PC-3 (cell line): ENCODE results near the gene SELPLG. TPM values are rescaled to one million over a fixed set of nuclear protein-coding genes. Genes with fewer than 3 reads are reported as not detected.

Experiments
- ATAC-seq: fragments of 200-7000 bp; cut with Tn5 transposase; 2 replicates; pipeline ENCODE4 v1.9.1; 2020; ENCODE audit warnings: mild to moderate bottlenecking, moderate library complexity
- BruUV-seq: library from RNA; stranded (reverse); fragments of 400-500 nt; replicated peaks from 2 replicates; lab custom pipeline; 2021; lab: Mats Ljungman, UMichigan
- CTCF ChIA-PET: fragments of 300-600 bp; sonication (Branson Sonifier 250); formaldehyde crosslinking; loops from one replicate; lab custom pipeline; 2022; ENCODE audit warnings: antibody characterized with exemption; lab: Charles Lee
- POLR2A ChIA-PET: fragments of 300-600 bp; sonication (Branson Sonifier 250); formaldehyde crosslinking; loops from one replicate; lab custom pipeline; 2022; ENCODE audit warnings: antibody characterized with exemption; ENCODE audit not compliant: unreplicated experiment; lab: Charles Lee
- DNase-seq: peaks from one replicate; pipeline ENCODE4 v3.0.0-alpha.2; 2015
- H2AFZ ChIP-seq: fragments of 300-600 bp; sonication (generic); 2 replicates; pipeline ENCODE4 v1.6.0; 2016; ENCODE audit warnings: antibody characterized with exemption, low read length
- H3F3A ChIP-seq: fragments of 300-600 bp; sonication (generic); one replicate; pipeline ENCODE4 v1.6.0; 2017; ENCODE audit warnings: antibody characterized with exemption, low read length, control low read depth, mild to moderate bottlenecking; ENCODE audit not compliant: unreplicated experiment
- H3K27ac ChIP-seq: fragments of 300-600 bp; sonication (generic); 2 replicates; pipeline ENCODE4 v1.5.1; 2016; ENCODE audit warnings: mild to moderate bottlenecking, low read length
- H3K27me3 ChIP-seq: fragments of 300-600 bp; sonication (generic); 2 replicates; pipeline ENCODE4 v1.6.1; 2016; ENCODE audit warnings: low read length, mixed read lengths
- H3K36me3 ChIP-seq: fragments of 300-600 bp; sonication (generic); 2 replicates; pipeline ENCODE4 v1.6.1; 2016; ENCODE audit warnings: low read depth, mixed run types, low read length, mixed read lengths
- H3K4me1 ChIP-seq: fragments of 300-600 bp; sonication (generic); 2 replicates; pipeline ENCODE4 v1.5.1; 2016; ENCODE audit warnings: low read length; ENCODE audit not compliant: insufficient read depth
- H3K4me2 ChIP-seq: fragments of 300-600 bp; sonication (generic); 2 replicates; pipeline ENCODE4 v1.6.0; 2016; ENCODE audit warnings: low read length
- H3K4me3 ChIP-seq: fragments of 300-600 bp; sonication (generic); 2 replicates; pipeline ENCODE4 v1.5.1; 2016; ENCODE audit warnings: mild to moderate bottlenecking, low read length, mixed read lengths
- H3K79me2 ChIP-seq: fragments of 300-600 bp; sonication (generic); 2 replicates; pipeline ENCODE4 v1.6.1; 2017; ENCODE audit warnings: low read length, mixed read lengths
- H3K9ac ChIP-seq: fragments of 300-600 bp; sonication (generic); 2 replicates; pipeline ENCODE4 v1.6.0; 2016; ENCODE audit warnings: mild to moderate bottlenecking, low read length
- H3K9me2 ChIP-seq: fragments of 300-600 bp; sonication (generic); replicated peaks from 2 replicates; pipeline ENCODE4 v1.6.1; 2016; ENCODE audit warnings: mixed run types, low read length, mixed read lengths
- H3K9me3 ChIP-seq: fragments of 300-600 bp; sonication (generic); 2 replicates; pipeline ENCODE4 v1.6.1; 2016; ENCODE audit warnings: low read length, mixed read lengths
- H4K20me1 ChIP-seq: fragments of 300-600 bp; sonication (generic); 2 replicates; pipeline ENCODE4 v1.6.1; 2016; ENCODE audit warnings: low read length, mixed read lengths
- EZH2 ChIP-seq: fragments of 300-600 bp; sonication (generic); IDR thresholded peaks from one replicate; pipeline ENCODE4 v1.6.1; 2017; ENCODE audit warnings: antibody characterized with exemption, mild to moderate bottlenecking, low read length; ENCODE audit not compliant: unreplicated experiment
- EZH2phosphoT487 ChIP-seq: fragments of 300-600 bp; sonication (generic); IDR thresholded peaks from 2 replicates; pipeline ENCODE4 v1.6.1; 2018; ENCODE audit warnings: mild to moderate bottlenecking, antibody characterized with exemption, low read length, borderline replicate concordance
- intact Hi-C: fragments of 100-400 bp; cut with micrococcal nuclease; formaldehyde crosslinking; loops from 2 replicates; pipeline ENCODE4 v1.9.0; 2023
- total RNA-seq: library from RNA; depleted of rRNA; stranded (reverse); fragments of >200 nt; gene quantifications from 2 replicates; pipeline ENCODE4 v1.2.3, GENCODE V29; 2014
- TF ChIP-seq, protein P1 (sequence below): fragments of 300-600 bp; sonication (generic); conservative IDR thresholded peaks from 2 replicates; pipeline ENCODE4 v1.5.1; 2017; ENCODE audit warnings: antibody characterized with exemption, low read depth, mild to moderate bottlenecking, low read length

SELPLG gene
- total RNA-seq, 1 experiment from 2014 or later = 0.73 TPM

DNA sequence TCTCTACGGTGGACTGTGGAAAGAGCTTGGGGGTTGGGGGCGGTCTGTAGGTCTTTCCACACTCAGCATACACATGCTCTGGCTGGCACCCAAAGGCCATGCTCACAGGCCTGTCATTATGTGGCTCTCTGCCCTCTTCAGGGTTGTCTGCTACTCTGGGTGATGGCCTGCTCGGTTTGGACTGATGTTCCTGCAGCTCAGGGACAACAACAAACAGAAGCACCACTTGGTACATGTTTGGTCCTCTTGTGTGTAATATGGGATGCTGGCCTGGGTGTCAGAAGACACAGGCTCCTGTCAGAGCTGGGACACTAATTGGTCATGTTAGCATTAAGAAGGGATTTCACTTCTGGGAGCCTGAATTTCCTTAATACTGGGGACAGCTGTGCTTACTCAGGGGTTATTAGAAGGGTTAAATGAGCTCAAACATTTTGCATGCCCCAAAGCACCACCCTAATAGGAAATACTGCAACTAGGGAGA lies 32.7 kb upstream of the SELPLG start:
- Histone ChIP-seq H2AFZ (no peak overlapping the region), H3F3A (no peaks in the 10 kb centered on the region), H3K4me2 (no peak overlapping the region), H3K9me3 (no peaks in the 10 kb centered on the region), H3K4me3 (no peak overlapping the region), H3K36me3 (peaks cover 10% of the 10 kb centered on the region; the same call in 1 of the 2 replicates), H3K9me2 (no peaks in the 10 kb centered on the region), H4K20me1 (0 out of 2 replicates have a peak, but pooled peaks cover 5% of the 10 kb centered on the region), H3K4me1 (peaks cover 13% of the 10 kb centered on the region), H3K27me3 (no peaks in the 10 kb centered on the region), H3K79me2 (peaks cover 92% of the 10 kb centered on the region), H3K27ac (no peak overlapping the region), H3K9ac (no peak overlapping the region)
- BruUV-seq = no TSS peak
- TF ChIP-seq, protein P1, sequence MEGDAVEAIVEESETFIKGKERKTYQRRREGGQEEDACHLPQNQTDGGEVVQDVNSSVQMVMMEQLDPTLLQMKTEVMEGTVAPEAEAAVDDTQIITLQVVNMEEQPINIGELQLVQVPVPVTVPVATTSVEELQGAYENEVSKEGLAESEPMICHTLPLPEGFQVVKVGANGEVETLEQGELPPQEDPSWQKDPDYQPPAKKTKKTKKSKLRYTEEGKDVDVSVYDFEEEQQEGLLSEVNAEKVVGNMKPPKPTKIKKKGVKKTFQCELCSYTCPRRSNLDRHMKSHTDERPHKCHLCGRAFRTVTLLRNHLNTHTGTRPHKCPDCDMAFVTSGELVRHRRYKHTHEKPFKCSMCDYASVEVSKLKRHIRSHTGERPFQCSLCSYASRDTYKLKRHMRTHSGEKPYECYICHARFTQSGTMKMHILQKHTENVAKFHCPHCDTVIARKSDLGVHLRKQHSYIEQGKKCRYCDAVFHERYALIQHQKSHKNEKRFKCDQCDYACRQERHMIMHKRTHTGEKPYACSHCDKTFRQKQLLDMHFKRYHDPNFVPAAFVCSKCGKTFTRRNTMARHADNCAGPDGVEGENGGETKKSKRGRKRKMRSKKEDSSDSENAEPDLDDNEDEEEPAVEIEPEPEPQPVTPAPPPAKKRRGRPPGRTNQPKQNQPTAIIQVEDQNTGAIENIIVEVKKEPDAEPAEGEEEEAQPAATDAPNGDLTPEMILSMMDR = no peak
- TF ChIP-seq EZH2 (no peak), EZH2phosphoT487 (no peak)
- DNase-seq = no peak
- ChIA-PET CTCF (interaction anchor here (1.1 to 1.9 kb wide), 2 partner anchors 25 to 137 kb away, joined by 3 to 7 read pairs; no protein-coding TSS in a partner anchor), POLR2A (interaction anchor here (0.6 kb wide), 1 partner anchor 125 kb away, joined by 3 read pairs; no protein-coding TSS in a partner anchor)
- no peak; the same call in 1 of the 2 replicates for ATAC-seq
- intact Hi-C loops = loop anchor here (10.0 kb wide), 1 partner anchor 288 kb away; no protein-coding TSS in a partner anchor

DNA sequence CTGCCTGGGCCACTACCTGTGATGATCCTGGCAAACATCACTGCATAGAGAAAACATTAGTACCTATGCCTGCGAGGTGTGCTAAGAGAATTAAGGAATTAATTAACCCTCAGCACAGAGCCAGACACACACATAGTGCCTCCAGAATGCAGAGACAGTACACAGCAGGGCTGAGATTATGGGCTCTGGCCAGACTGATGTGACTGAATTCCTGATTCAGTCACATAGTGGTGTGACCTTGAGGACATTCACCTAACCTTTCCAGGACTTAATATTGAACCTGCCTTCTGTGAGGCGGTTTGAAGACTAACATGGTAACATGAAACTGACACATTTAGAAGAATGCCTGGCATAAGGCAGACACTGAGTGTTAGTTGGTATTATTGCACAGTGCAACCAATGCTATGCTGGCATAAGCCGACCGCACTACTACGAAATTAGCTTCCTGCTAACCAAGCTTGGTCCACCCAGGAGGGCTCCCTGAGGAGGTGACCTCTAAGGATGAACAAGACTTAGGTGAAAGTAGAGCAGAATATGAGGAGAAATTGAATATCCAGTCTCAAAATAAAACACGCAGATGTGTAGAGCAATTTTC lies 32.0 kb upstream of the SELPLG start:
- intact Hi-C loops = loop anchor here (1.0 to 10.0 kb wide), 7 partner anchors 25 to 427 kb away; partner anchors contain the start of gene ALKBH2
- POLR2A ChIA-PET = interaction anchor here (1.1 kb wide), 1 partner anchor 65 kb away, joined by 3 read pairs; no protein-coding TSS in a partner anchor

More for the DNA sequence above, 32.0 kb upstream of the SELPLG start:
- H3K9ac ChIP-seq = no peak overlapping the region
- H3K4me3 ChIP-seq = no peak overlapping the region
- H3K36me3 ChIP-seq = peaks cover 14% of the 10 kb centered on the region; the same call in 1 of the 2 replicates
- TF ChIP-seq, protein P1 = no peak
- TF ChIP-seq EZH2 (no peak), EZH2phosphoT487 (no peak)
- no peaks in the 10 kb centered on the region for H3K9me3 ChIP-seq
- H3K79me2 ChIP-seq = peaks cover 91% of the 10 kb centered on the region
- no peak overlapping the region for H2AFZ ChIP-seq
- DNase-seq (no peak), ATAC-seq (peak; percentile 6)
- H3K4me1 ChIP-seq = peaks cover 18% of the 10 kb centered on the region
- H3F3A ChIP-seq = no peaks in the 10 kb centered on the region
- H3K9me2 ChIP-seq = no peaks in the 10 kb centered on the region
- CTCF ChIA-PET = interaction anchor here (0.6 to 2.4 kb wide), 2 partner anchors 26 to 138 kb away, joined by 5 to 27 read pairs; no protein-coding TSS in a partner anchor
- H3K4me2 ChIP-seq = no peak overlapping the region
- no peaks in the 10 kb centered on the region for H3K27me3 ChIP-seq
- peak overlapping the region; percentile 13; the same call in 1 of the 2 replicates for H3K27ac ChIP-seq
- 0 out of 2 replicates have a peak, but pooled peaks cover 5% of the 10 kb centered on the region for H4K20me1 ChIP-seq
- BruUV-seq = no TSS peak
